HG02870 (cell line): ENCODE measurements around the gene RPL10.

Source experiments
- ATAC-seq: cut with Tn5 transposase; IDR thresholded peaks from one replicate; pipeline ENCODE4 v1.9.1; 2021; ENCODE audit warnings: mild to moderate bottlenecking, moderate library complexity; ENCODE audit not compliant: unreplicated experiment

RPL10 gene

GRCh38 chrX:154360155-154360713 lies 37.9 kb upstream of the RPL10 start:
- no peak for ATAC-seq

DNA sequence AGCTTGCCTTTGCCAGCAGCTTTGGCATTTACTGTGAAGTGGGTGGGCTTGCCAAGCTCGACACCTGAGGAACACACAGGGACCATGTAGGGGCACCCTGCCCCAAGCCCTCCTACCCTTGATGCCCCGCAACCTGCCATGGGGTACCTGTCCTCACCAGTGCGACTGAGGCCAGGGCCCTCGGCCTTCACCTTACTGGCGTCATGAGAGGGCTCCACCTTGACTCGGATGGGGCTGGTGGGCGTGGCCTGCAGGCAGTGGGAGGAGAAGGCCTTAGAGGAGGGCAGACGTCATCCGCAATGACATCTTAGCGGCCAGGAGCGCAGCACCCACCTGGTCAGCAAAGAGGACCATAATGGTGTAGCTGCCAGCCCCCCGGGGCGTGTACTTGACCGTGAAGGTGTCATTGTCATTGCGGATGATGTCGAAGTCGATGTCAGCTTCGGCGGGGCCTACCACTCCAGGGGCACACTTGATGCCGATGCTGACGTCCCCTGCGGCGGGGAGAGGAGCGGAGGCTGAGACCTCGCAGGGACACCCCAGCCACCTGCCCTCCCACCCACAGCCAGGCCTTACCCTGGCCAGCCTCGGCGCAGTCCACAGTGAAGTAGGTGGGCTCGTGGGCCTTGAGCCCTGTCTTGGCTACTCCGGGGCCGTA lies 36.0 kb upstream of the RPL10 start:
- no peak for ATAC-seq

GRCh38 chrX:154363706-154364439 lies 34.3 kb upstream of the RPL10 start:
- no peak for ATAC-seq

GRCh38 chrX:154365052-154365600 lies 33.1 kb upstream of the RPL10 start:
- no peak for ATAC-seq

DNA sequence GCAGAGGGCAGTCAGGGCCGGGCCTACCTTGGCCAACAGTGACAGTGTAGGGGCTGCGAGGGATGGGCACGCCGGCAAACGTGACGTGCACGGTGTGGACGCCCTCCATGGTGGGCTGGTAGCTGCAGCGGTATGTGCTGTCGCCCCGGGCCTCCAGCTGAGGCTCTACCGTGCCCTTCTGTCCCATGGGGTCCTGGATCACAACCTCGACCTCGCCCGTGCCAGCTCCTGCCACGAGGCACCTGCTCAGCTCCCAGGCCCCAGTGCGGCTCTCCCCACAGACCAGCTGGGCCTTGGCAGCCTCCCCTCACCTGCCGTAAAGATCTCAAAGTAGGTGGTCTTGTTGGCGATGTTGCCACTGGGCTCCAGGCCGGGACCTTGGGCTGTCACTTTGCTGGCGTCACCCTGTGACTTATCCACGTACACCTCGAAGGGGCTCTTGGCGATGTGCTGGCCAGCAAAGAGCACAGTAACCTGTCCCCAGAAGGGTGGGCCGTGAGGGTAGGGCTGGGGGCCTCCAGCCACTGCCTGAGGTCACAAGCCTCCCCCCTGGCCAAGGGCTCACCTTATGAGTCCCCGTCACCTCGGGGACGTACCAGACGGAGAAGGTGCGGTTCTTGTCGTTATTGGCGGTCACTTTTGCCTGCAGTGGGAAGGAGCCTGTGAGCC lies 32.0 kb upstream of the RPL10 start:
- no peak for ATAC-seq

DNA sequence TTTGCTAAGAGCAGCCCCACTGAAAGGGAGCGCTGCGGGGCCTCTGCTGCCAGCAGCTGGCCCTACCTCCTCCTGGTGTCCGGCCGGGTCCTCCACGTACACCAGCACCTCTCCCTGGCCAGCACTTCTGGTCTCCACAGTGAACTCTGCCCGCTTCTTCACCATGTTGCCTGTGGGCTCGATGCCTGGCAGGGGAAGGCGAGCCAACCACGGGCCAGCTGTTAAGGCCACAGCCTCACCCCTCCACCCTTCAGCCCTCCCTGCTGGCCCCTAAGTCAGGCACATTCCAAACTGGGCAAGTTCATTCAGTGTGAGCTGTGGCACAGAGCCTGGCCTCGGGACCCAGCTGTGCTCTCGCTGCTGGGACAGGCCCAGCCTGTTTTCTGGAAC lies 31.5 kb upstream of the RPL10 start:
- no peak for ATAC-seq

DNA sequence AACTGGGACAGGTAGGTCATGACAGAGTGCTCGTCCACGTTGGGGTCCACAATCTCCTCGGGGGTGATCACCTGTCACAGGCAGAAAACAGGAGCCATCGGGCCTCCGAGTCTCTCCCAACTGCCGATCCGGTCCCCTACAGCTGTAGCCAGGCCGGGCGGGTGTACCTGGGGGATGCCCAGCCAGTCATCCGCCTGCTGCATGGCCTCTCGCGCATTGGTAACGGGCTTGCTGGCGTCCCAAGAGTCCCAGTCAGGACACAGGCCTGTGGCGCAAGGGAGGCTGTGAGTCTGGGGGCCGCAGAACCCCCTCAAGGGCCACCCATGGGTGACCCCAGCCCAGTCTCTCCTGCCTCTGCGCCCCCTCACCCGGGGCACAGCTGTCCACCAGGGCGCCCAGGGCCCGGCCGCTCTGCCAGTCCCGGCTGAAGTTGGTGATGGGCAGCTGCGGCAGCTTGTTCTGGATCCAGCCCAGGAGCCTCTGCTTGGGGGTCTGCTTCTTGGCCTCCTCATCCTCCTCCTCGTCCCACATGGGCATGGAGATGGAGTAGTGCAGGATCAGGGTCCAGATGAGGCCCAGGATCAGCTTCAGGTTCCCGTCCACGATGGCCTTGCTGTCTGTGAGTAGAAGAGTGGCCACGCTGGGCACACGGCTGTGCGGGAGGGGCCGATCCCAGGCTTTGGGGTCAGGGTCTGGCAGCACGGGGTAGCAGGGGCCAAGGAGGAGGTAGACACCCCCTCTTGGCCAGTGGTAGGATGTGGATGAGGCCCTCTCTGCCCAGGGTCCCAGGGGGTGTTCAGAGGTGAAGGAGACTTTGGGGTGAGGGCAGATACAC lies 30.5 kb upstream of the RPL10 start:
- ATAC-seq: no peak

- no peak for ATAC-seq
Measured at GRCh38 chrX:154368630-154369448, 29.3 kb upstream of the RPL10 start.

- ATAC-seq: no peak
Measured at GRCh38 chrX:154369449-154370299, 28.5 kb upstream of the RPL10 start.

DNA sequence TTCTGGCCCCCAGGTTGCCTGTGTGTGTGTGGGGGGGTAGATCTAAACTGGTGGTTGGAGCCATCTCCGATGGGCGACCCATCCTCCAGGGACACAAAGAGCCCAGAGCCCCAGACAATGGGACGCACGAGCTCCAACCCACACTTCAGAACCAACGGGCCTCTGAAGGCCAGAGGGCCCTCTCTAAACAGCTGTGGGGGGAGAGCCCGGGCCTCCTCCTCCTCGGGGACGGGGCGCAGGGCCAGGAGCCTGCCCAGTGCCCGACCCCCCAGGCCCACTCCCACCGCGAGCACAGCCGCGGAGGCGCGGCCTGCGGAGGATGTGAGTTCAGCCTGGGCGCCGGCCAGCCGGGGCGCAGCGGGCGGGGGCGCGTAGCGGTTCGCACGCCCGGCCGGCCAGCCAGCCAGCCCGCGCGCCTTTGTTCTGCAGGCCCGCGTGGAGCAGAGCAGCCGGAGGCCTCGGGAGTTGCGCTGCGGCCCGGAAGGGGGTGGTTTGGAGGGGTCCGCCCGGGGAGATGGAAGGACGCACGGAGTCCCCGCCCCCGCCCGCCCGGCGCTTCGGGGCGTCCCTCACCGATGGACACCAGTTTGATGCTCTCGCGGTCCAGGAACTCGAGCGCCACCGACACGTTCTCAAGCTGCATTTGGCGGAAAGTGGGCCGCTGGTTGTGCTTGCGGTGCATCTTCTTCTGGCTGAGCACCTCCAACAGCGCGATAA lies 27.7 kb upstream of the RPL10 start:
- ATAC-seq: no peak

GRCh38 chrX:154371017-154371788 lies 27.0 kb upstream of the RPL10 start:
- ATAC-seq: peak; percentile 46

GRCh38 chrX:154371789-154372300 lies 26.3 kb upstream of the RPL10 start:
- ATAC-seq: no peak

DNA sequence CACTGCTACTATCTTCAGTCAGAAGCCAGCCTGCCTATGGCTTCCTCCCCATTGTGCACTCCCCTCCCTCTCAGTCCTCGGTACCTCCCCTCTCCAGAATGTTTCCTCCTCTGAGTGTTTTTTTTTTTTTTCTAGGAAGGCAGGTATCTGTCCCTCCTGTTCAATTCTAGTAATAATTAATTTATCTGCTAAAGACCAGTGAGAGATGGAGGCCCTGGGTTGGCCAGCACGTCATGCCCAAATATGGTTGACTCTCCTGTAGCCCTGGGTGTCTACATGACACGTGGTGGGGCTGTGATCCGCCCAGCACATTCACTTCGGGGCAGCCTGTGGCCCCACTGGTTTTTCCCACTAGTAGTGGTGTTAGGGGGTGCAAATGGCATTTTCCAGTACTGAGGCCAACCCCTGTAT lies 25.6 kb upstream of the RPL10 start:
- no peak for ATAC-seq

- ATAC-seq: no peak
Measured at GRCh38 chrX:154373340-154374306, 24.6 kb upstream of the RPL10 start.

GRCh38 chrX:154374313-154375155 lies 23.6 kb upstream of the RPL10 start, which contains the start of gene FLNA:
FLNA (minus strand) TSS chrX:154374634; CDS start chrX:154371245, 3,389 bp downstream.
- ATAC-seq: no peak
